ENCODE results near the gene PDIA5. TPM values are rescaled to one million over a fixed set of nuclear protein-coding genes. Genes with fewer than 3 reads are reported as not detected.

The PDIA5 gene
- total RNA-seq, 1 experiment from 2014 or later = 28.6 TPM

GRCh38 chr3:123201223-123201556 is 134.4 kb downstream of the PDIA5 start:
- intact Hi-C loops (cut with micrococcal nuclease; ENCODE audit: unreplicated experiment) = no loop called here
- Histone ChIP-seq H3K36me3 (ENCODE audit: insufficient read depth, low read length, poor library complexity, severe bottlenecking) (no peaks in the 10 kb centered on the region), H3K9me3 (ENCODE audit: low read depth, low read length, poor library complexity, severe bottlenecking) (no peaks in the 10 kb centered on the region), H3K27me3 (replicated peaks; ENCODE audit: insufficient read depth, low read depth, low read length, poor library complexity) (no peaks in the 10 kb centered on the region), H3K4me1 (ENCODE audit: insufficient read depth, low read length, poor library complexity, severe bottlenecking) (peaks cover 7% of the 10 kb centered on the region), H3K27ac (ENCODE audit: low read depth, low read length, poor library complexity, severe bottlenecking) (peak overlapping the region; percentile 53), H3K4me3 (ENCODE audit: low read depth, low read length, poor library complexity, severe bottlenecking) (peak overlapping the region; percentile 73)
- TF ChIP-seq EZH2 (IDR thresholded peaks at IDR 0.05; ENCODE audit: borderline replicate concordance, low read depth, low read length, poor library complexity, severe bottlenecking) = no peak
- TF ChIP-seq, protein P1, sequence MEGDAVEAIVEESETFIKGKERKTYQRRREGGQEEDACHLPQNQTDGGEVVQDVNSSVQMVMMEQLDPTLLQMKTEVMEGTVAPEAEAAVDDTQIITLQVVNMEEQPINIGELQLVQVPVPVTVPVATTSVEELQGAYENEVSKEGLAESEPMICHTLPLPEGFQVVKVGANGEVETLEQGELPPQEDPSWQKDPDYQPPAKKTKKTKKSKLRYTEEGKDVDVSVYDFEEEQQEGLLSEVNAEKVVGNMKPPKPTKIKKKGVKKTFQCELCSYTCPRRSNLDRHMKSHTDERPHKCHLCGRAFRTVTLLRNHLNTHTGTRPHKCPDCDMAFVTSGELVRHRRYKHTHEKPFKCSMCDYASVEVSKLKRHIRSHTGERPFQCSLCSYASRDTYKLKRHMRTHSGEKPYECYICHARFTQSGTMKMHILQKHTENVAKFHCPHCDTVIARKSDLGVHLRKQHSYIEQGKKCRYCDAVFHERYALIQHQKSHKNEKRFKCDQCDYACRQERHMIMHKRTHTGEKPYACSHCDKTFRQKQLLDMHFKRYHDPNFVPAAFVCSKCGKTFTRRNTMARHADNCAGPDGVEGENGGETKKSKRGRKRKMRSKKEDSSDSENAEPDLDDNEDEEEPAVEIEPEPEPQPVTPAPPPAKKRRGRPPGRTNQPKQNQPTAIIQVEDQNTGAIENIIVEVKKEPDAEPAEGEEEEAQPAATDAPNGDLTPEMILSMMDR (conservative IDR thresholded peaks at IDR 0.05; ENCODE audit: low read depth, low read length) = no peak
- ChIA-PET POLR2A (ENCODE audit: low non-redundant PET) (no interaction called here), CTCF (no interaction called here)
- DNase-seq (ENCODE audit: low spot score) = no peak
- no TSS peak for BruUV-seq (replicated peaks)

GRCh38 chr3:123201557-123202427 is 135.0 kb downstream of the PDIA5 start, which contains the start of gene SEC22A:
SEC22A (plus strand) TSS chr3:123201943; CDS start chr3:123209218, 7,275 bp downstream.
- no peaks in the 10 kb centered on the region for H3K36me3 ChIP-seq (ENCODE audit: insufficient read depth, low read length, poor library complexity, severe bottlenecking)
- H3K27ac ChIP-seq (ENCODE audit: low read depth, low read length, poor library complexity, severe bottlenecking) = peak within 1 kb of the TSS; percentile 53
- ChIA-PET CTCF (no interaction called here), POLR2A (ENCODE audit: low non-redundant PET) (interaction anchor here (0.5 kb wide), 1 partner anchor 12 kb away, joined by 7 read pairs; no protein-coding TSS in a partner anchor)
- TF ChIP-seq, protein P1 (conservative IDR thresholded peaks at IDR 0.05; ENCODE audit: low read depth, low read length) = no peak
- TF ChIP-seq EZH2 (IDR thresholded peaks at IDR 0.05; ENCODE audit: borderline replicate concordance, low read depth, low read length, poor library complexity, severe bottlenecking) = no peak
- no TSS peak for BruUV-seq (replicated peaks)
- H3K27me3 ChIP-seq (replicated peaks; ENCODE audit: insufficient read depth, low read depth, low read length, poor library complexity) = no peaks in the 10 kb centered on the region
- H3K9me3 ChIP-seq (ENCODE audit: low read depth, low read length, poor library complexity, severe bottlenecking) = no peaks in the 10 kb centered on the region
- intact Hi-C loops (cut with micrococcal nuclease; ENCODE audit: unreplicated experiment) = no loop called here
- peak within 1 kb of the TSS; percentile 73 for H3K4me3 ChIP-seq (ENCODE audit: low read depth, low read length, poor library complexity, severe bottlenecking)
- DNase-seq (ENCODE audit: low spot score) = peak; percentile 96
- peaks cover 7% of the 10 kb centered on the region for H3K4me1 ChIP-seq (ENCODE audit: insufficient read depth, low read length, poor library complexity, severe bottlenecking)

- peak; percentile 15 for DNase-seq (ENCODE audit: low spot score)
- Histone ChIP-seq H3K9me3 (ENCODE audit: low read depth, low read length, poor library complexity, severe bottlenecking) (no peaks in the 10 kb centered on the region), H3K27me3 (replicated peaks; ENCODE audit: insufficient read depth, low read depth, low read length, poor library complexity) (no peaks in the 10 kb centered on the region), H3K27ac (ENCODE audit: low read depth, low read length, poor library complexity, severe bottlenecking) (peak overlapping the region; percentile 53), H3K4me3 (ENCODE audit: low read depth, low read length, poor library complexity, severe bottlenecking) (peak overlapping the region; percentile 73), H3K4me1 (ENCODE audit: insufficient read depth, low read length, poor library complexity, severe bottlenecking) (peaks cover 7% of the 10 kb centered on the region), H3K36me3 (ENCODE audit: insufficient read depth, low read length, poor library complexity, severe bottlenecking) (no peaks in the 10 kb centered on the region)
- intact Hi-C loops (cut with micrococcal nuclease; ENCODE audit: unreplicated experiment) = no loop called here
- no TSS peak for BruUV-seq (replicated peaks)
- no peak for TF ChIP-seq EZH2 (IDR thresholded peaks at IDR 0.05; ENCODE audit: borderline replicate concordance, low read depth, low read length, poor library complexity, severe bottlenecking)
- POLR2A ChIA-PET (ENCODE audit: low non-redundant PET) = no interaction called here
- CTCF ChIA-PET = no interaction called here
Observed at GRCh38 chr3:123202451-123202850, 135.6 kb downstream of the PDIA5 start.

Small RNAs within 50 kb of the gene (microRNA-seq; reads per million reads assigned to microRNA genes)
- 1.1 reads per million for gene MIR7110

Other genes with a start within 250 kb of the PDIA5 start
- gene SEMA5B, start 39.3 kb upstream of the PDIA5 start, total RNA-seq (2021) = 7.6 and 9.2 TPM in 2 replicates
- gene SEC22A, start 134.9 kb downstream of the PDIA5 start, total RNA-seq (2021) = 21.0 and 21.6 TPM in 2 replicates

Data from A673 (cell line).